HG03575 (cell line): ENCODE measurements around the gene ZMIZ2.
"Not testable (repeated sequence)": the region's sequence is repeated elsewhere in the genome, so short reads cannot be mapped to it uniquely, and the experiment has no call there.

ENCODE experiments used
- ATAC-seq: cut with Tn5 transposase; IDR thresholded peaks from one replicate; pipeline ENCODE4 v1.9.1; 2021; ENCODE audit not compliant: unreplicated experiment, insufficient number of reproducible peaks, low FRiP score; ENCODE audit errors: extremely low read depth

Gene ZMIZ2

DNA sequence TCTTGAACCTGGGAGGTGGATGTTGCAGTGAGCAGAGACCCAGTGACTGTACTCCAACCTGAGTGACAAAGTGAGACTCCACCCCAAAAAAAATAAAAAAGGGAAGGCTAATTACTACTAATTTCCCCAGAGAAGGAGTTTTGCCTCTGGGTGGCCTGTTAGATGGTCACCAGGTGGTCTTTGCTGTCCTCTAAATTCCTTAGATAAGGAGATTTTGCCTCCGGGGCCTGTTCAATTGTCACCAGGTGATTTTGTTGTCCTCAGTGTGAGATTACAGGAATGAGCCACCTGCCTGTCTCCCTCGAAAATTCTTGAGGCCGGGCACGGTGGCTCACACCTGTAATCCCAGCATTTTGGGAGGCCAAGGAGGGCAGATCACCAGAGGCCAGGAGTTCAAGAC lies 24.4 kb upstream of the ZMIZ2 start:
- no peak for ATAC-seq

DNA sequence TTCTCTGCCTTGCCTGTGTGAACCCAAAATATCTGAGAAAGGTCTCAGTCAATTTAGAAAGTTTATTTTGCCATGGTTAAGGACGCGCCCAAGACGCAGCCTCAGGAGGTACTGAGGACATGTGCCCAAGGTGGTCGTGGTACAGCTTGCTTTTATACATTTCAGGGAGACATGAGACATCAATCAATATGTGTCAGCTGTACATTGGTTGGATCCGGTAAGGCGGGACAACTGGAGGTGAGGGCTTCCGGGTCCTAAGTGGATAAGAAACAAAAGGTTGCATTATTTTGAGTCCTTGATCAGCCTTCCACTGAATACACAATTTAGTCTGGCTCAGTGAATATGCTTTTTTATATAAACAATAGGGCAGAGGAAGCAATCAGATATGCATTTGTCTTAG lies 22.4 kb upstream of the ZMIZ2 start:
- ATAC-seq = not testable (repeated sequence)

DNA sequence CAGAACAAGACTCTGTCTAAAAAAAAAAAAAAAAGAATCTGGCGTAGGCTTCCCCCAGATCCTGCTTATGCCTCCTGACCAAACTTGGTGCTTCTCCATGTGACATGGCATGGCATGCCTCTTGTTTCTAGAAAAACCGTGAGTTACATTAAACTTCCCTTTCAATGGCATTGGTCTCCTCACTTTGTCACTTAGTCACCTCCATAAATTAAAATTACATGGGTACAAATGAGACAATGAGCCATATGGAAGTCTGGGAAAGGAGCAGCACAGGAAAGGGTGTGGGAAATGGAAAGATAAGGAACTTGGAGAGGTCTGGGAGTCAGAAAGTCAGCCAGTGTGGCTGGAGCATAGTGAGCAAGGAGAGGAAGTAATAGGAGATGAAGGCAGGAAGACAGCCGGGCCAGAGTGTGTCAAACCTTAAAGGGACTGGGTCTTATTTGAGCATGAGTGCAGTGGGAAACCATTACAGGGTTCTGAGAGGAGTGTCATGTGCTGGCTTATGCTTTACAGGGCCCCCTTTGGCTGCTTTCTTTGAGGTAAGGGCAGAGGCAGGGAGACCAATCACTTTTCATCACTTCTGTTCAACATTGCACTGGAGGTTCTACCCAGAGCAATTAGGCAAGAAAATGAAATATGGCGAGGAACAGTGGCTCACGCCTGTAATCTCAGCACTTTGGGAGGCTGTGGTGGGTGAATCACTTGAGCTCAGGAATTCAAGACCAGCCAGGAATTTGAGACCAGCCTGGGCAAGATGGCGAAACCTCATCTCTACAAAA lies 21.3 kb upstream of the ZMIZ2 start:
- no peak for ATAC-seq

GRCh38 chr7:44727937-44728262 lies 20.7 kb upstream of the ZMIZ2 start:
- no peak for ATAC-seq

DNA sequence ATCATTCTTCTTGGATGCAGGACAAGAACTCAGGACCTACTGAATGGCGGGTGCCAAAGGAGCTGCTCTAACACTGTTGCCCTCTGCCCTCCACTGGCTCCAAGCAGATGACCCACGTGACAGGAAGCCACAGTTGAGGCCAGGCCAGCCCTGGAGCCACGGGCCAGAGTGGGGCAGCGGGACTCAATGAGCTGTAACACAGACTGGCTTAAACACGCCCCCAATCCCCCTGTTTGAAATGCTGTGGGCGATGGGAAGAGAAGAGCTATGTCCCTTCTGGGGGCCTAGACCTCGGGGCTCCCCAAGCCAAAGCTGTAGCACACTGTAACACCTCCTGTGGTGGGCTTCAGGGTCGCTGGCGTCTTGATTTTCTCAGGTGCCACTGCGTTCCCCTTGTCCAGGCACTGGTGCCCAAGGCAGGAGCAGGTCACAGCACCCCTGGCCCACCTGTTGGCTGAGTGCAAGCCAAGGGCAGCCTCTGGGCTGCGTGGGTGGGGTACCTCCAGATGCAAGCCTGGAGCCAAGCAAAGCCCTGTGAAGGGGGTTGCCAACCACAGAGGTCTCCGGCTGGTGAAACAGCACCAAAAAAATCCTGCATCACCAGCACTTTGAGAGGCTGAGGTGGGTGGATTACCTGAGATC lies 18.6 kb upstream of the ZMIZ2 start:
- no peak for ATAC-seq

GRCh38 chr7:44732971-44733370 lies 15.7 kb upstream of the ZMIZ2 start:
- ATAC-seq = not testable (repeated sequence)

GRCh38 chr7:44733708-44734481 lies 14.8 kb upstream of the ZMIZ2 start:
- no peak for ATAC-seq

DNA sequence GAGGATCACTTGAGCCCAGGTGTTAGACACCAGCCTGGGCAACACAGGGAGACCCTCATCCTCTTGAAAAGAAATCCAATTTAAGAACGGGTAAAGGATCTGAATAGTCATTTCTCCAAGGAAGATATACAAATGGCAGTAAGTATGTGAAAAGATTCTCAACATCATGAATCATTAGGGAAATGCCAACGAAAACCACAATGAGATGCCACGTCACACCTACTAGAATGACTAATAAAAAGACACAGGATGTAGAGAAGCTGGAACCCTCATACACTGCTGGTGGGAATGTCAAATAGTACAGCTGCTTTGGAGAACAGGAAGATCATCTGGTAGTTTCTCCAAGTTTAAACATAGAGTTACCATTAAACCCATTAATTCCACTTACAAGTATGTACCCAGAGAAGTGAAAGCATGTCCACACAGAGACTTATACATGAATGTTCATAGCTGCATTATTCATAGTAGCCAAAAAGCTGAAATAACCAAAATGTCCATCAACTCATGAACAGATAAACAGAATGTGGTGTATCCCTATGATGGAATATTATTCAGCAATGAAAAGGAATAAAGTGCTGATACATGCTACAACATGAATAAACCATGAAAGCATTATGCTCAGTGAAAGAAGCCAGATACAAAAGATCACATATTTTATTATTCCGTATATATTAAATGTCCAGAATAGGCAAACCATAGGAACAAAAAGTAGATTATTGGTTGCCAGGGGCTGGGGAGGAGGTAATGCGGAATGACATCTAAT lies 13.1 kb upstream of the ZMIZ2 start:
- no peak for ATAC-seq

GRCh38 chr7:44736896-44737295 lies 11.8 kb upstream of the ZMIZ2 start:
- no peak for ATAC-seq

- no peak for ATAC-seq
These were observed 10.5 kb upstream of the ZMIZ2 start for GRCh38 chr7:44738051-44738723.

DNA sequence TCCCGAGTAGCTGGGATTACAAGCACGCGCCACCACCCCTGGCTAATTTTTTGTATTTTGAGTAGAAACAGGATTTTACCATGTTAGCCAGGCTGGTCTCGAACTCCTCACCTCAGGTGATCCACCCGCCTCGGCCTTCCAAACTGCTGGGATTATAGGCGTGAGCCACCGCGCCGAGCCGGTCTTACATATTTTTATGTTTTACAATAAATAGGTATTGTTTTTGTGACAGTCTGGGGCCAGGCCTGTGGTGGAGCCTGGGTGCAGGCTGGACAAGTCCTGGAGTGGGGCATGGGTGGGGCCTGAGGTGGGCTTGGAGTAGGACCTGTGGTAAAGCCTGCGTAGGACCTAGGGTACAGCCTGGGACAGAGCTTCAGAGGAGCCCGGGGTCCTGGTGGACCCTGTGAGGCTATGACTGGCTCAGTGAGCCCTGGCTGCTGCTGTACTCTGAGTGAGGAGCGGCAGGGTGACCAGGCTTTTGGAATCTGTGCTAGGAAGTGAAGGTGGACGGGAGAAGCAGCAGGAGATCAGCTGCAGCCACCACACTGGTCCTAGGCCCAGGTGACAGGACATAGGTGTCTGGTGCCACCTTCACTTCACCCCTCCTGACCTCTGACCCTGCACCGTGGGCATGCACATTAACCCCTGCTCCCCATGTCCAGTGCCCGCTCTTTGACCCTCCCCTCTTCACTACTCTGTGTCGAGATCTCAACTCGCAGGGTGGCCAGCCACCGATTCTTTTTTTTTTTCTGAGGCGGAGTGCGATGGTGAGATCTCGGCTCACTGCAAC lies 9.6 kb upstream of the ZMIZ2 start:
- ATAC-seq = no peak

DNA sequence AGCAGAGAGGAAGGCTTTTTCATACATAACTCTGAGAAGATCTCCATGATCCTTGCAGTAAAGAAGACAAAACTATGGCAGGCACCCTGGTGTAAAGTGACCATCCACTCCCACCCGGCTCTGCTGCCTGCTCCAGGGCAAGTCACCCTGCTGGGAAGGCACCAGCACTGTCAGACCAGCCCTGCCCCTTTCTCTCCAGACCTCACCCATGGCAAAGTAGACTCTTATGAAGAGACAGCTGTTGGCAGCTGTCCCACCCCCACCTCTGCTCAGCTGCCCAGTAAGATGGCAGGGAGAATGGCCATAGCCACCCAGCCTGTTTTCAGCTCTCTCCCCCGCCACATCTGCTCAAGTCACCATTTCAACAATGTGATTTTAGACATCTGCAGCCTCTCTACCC lies 8.6 kb upstream of the ZMIZ2 start:
- no peak for ATAC-seq

DNA sequence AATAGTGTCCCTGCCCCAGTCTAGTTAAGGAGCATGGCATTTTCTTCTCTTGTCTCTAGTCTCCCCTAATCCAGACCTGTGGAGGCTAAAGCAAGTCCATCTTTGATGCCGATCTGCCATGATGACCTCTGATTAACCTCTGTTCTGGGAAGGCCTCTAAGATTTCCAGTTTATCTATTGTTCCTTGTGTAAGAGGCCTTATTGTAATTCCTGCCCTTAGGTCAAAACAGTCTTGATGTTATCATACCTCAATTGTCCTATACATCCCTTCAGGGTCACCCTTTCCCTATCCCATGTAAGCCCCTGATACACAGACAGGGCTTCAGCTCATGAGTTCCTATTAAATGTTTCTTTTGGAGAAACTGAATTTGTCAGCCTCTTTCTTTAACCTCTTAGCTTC lies 4.9 kb upstream of the ZMIZ2 start:
- no peak for ATAC-seq

- ATAC-seq = no peak
These were observed 493 bp downstream of the ZMIZ2 start for GRCh38 chr7:44748948-44749731.

GRCh38 chr7:44749992-44750391 lies 1.3 kb downstream of the ZMIZ2 start:
- ATAC-seq = no peak

GRCh38 chr7:44750424-44750823 lies 1.8 kb downstream of the ZMIZ2 start:
- ATAC-seq = no peak

DNA sequence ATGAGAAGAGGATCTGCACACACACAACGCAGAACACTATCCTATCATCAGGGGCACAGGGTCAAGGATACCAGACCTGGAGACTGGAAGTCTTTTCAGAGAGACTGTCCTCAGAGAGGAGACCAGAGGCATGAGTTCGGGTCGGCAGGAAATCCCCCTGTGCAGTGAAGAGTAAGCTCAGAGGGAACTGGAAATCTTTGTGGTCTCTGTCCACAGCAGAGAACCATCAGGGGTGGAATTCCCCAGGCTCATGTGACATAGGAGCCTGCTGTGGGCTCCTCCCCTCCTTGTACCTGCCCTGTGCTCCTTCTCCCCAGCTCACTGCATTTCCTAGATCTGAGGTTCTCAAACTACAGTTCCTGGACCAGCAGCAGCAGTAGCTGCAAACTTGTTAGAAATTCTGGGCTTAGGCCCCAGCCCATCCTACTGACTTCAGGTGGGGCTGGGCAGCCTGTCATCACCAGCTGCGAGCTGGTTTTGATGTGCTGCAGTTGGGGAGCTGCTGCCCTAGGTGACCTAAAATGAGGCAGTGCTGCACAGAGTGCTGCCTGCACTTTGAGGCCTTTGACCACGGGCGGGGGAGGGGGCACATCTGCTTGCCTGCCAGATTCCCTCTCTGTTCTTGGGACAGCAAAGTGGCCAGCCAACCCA lies 2.4 kb downstream of the ZMIZ2 start:
- ATAC-seq = peak; percentile 54
